Right ventricle myocardium superior (tissue), 1 donor: ENCODE measurements around the gene ITPR3. TPM values are rescaled to one million over a fixed set of nuclear protein-coding genes. Genes with fewer than 3 reads are reported as not detected.

Experiments
- ATAC-seq: fragments of 200-7000 bp; cut with Tn5 transposase; one replicate; pipeline ENCODE4 v1.9.1; 2020; ENCODE audit warnings: mild to moderate bottlenecking; ENCODE audit not compliant: poor library complexity
- DNase-seq: peaks from one replicate; pipeline ENCODE4 v3.0.0-alpha.2; 2020
- intact Hi-C: fragments of 100-400 bp; cut with DNase I; formaldehyde crosslinking; loops from one replicate; pipeline ENCODE4 v1.11.2; 2022
- long read RNA-seq: library from polyadenylated mRNA; unstranded; transcript quantifications from one replicate; pipeline ENCODE4 v2.0.0, GENCODE V29; 2021
- total RNA-seq: library from RNA; stranded (reverse); fragmentation: NEBNext Ultra II Directional; extraction: Animal tissue kit (Norgen Biotek cat#: 25700); gene quantifications from one replicate; pipeline ENCODE4 v1.2.1, GENCODE V29; 2021
- donor health status: DM: no; HTN: yes; CAD: no; lungs with severe emphysema.

The ITPR3 gene
- total RNA-seq: 6.0 TPM
- long read RNA-seq, partial matches to known transcripts: 6 of 7 reads
- long read RNA-seq, other reads (novel, unspliced or antisense): 1 of 7 reads

DNA sequence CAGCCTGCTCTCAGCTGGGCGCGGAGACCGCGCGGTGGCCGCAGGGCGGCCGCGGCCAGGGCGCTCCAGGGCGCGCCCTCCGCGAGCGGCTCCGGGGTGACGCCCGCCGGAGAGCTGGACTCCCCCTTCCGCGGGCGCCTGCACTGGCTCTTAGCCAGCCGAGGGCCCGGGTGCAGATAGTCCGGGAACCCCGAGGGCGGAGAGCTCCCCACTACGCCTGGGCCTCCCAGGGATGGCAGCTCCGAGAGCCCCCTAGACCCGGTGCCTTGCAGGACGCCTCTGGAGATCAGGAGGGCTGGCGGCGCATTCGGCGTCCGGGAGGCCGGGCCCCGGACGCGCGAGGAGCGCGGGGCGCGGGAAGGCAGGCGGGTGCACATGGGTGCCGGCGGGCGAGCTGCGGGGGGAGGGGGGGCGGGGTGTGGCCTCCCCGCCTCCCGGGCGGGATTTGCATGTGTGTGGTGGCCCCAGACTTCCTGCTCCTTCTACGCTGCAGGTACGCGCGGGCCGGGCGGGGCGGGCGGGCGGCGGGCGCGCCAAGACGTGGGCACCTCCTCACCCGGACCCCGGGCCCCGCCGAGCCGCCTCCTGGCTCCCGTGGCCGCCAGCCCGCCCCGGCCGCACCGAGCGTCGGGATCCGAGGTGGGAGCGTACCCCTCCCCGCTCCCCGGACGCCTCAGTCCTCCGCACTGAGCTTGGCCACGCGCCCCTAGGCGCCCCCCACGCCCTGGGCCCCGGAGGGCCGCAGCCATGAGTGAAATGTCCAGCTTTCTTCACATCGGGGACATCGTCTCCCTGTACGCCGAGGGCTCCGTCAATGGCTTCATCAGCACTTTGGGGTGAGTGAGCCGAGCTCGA is at the start of gene ITPR3:
TSS of gene ITPR3 (plus strand) at position 467 of the 855 bp plus-strand sequence. CDS start at position 748, 281 bp downstream.
- intact Hi-C loops: no loop called here
- DNase-seq: peak; percentile 70

DNA sequence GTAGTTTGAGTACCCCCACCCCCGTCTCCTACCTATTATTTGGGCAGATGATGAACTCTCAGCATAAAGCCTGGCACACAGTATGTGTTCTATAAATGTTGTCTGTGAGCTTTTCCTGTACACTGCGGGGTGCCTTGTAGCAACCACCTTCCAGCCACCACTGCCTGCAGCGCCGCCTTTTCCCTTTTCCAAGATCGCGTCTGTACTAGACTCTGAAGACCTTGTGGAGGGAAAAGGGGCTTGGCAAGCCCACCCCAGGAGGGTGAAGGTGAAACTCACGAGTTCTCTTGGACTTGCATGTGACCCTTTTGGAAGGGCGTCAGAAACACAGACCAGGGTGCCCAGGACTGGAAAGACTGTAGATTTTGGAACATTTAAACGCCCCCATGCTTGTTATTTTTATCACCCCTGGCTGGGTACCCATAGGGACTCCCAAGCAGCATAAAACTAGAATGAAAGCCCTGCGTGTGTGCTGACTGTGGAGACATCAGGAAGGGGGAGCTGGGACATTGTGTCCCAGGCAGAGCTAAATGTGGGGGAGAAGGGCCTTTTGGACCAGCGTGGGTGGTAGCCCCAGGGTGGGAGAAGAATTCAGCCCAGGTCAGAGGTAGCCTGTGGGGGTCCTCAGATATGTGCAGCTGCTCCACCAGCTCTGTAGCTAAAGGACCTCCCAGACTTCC is 49.3 kb upstream of the ITPR3 start:
- intact Hi-C loops: loop anchor here (10.0 kb wide), 1 partner anchor 147 kb away; the partner anchor contains the start of gene SYNGAP1
- ATAC-seq: peak; percentile 38
- DNase-seq: no peak

More for the DNA sequence above, at the start of gene ITPR3:
- ATAC-seq: peak; percentile 71

DNA sequence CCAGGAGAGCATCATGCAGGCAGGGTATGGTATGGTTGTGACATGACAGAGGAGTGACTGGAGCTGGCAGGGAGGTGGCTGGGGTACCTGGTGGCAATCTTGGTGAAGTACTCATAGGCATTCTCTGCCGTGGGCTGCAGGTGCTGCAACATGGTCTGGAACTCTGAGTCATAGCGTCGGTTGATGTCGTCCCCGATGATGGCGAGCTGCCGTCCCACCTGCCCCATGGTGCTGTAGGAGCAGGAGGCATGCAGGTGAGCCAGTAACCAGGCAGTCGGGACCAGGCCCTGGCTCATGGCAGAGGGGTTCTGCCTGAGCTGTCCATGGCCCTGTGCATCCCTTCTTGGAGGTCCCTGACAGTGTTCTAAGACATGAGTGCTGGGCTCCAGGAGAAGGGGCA is 45.9 kb upstream of the ITPR3 start:
- DNase-seq: peak; percentile 20
- no peak for ATAC-seq
- intact Hi-C loops: loop anchor here (10.0 kb wide), 1 partner anchor 150 kb away; the partner anchor contains the start of gene SYNGAP1

DNA sequence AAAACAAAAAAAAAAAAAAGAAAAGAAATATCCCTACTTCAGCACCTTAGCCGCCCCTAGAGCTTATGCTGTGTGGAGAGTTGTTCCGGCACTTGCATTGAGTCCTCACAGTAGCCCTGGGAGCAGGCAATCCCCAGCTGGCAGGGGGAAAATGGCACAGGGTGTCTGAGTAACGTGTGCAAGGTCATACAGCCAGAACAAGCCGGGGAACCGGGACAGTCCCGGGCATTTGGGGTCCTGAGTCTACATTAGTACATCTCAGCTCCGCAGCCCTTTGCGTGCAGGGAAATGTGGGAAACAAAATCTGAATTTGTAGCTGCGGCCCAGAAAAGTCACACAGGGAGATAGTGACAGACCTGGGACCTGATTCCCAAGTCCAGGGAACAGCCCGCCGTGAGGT is 44.5 kb upstream of the ITPR3 start:
- no peak for DNase-seq
- intact Hi-C loops: loop anchor here (10.0 kb wide), 1 partner anchor 152 kb away; the partner anchor contains the start of gene SYNGAP1
- ATAC-seq: no peak

DNA sequence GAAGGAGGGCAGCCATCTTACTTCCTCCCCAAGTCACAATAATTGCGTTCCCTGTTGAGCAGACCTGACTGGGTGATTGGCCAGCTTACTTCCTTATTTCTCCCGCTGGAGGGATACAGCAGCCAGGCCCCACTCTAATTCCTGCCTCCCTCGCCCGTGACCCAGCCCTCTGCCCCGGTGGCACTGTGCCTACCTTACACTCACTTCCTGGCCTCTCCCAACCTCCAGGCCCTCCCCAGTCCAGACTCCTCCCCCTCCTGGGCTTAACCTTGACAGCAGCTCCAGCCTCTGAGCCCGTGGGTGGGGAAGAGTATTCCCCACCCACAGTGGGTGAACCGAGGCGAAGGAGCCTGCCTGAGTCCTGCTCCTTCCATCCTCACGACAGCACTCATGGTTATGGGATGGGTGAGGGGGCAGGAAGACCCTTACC is 44.0 kb upstream of the ITPR3 start:
- peak; percentile 76 for DNase-seq
- peak; percentile 23 for ATAC-seq
- intact Hi-C loops: loop anchor here (10.0 kb wide), 1 partner anchor 152 kb away; the partner anchor contains the start of gene SYNGAP1

GRCh38 chr6:33577718-33578117 is 43.4 kb upstream of the ITPR3 start:
- intact Hi-C loops: loop anchor here (10.0 kb wide), 1 partner anchor 153 kb away; the partner anchor contains the start of gene SYNGAP1

DNA sequence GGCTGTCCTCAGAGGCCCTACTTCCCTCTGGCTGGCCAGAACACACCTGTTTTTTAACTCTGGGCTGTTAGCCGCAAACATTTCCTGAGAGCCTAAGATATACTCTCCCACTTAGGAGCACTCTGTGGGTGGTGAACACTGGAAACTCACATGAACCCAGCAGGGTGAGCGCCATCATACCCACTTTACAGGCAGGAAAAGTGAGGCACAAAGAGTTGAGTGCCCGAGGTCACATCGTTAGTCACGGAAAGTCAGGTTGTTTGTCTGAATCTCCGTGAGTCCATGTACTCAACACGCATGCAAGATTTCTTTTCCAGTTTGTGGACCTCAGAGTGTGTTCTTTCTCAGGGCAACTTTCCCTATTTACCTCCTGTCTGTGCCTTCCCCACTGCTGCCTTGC is 43.0 kb upstream of the ITPR3 start:
- ATAC-seq: no peak
- no peak for DNase-seq
- intact Hi-C loops: loop anchor here (10.0 kb wide), 1 partner anchor 153 kb away; the partner anchor contains the start of gene SYNGAP1

More at GRCh38 chr6:33577718-33578117, 43.4 kb upstream of the ITPR3 start:
- ATAC-seq (no peak), DNase-seq (peak; percentile 30)

DNA sequence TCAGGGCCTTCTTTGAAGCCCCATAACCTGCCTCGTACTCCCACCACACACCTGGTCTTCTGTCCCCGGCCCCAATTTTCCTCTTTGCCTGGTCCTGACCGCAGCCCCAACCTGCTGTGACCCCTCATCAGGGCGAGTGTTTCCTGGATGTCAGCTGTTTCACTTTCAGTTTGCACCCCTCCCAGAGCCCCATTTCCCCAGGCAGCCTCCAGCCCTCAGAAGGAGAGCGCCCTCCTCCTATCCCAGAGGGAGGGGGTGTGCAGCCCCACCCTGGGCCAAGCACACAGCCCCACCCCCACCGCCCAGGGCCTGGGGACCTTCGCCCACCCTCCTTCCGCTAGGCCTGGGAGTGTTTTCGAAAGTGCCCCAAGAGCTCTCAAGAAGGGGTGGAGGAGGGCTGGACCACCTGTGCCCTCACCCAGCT is 42.5 kb upstream of the ITPR3 start:
- intact Hi-C loops: loop anchor here (10.0 kb wide), 1 partner anchor 154 kb away; the partner anchor contains the start of gene SYNGAP1
- peak; percentile 34 for DNase-seq
- no peak for ATAC-seq

- DNase-seq: peak; percentile 95
- intact Hi-C loops: loop anchor here (10.0 kb wide), 2 partner anchors 55 to 155 kb away; partner anchors contain the start of gene SYNGAP1
- peak; percentile 97 for ATAC-seq
These were observed 41.1 kb upstream of the ITPR3 start, which contains the start of gene BAK1 for GRCh38 chr6:33579828-33580714. Gene BAK1 (minus strand): TSS chr6:33580276. CDS start chr6:33577604, 2,672 bp downstream.

- ATAC-seq (no peak), DNase-seq (no peak)
- intact Hi-C loops: loop anchor here (10.0 kb wide), 1 partner anchor 54 kb away; no protein-coding TSS in a partner anchor
These were observed 39.9 kb upstream of the ITPR3 start for GRCh38 chr6:33581186-33581585.

DNA sequence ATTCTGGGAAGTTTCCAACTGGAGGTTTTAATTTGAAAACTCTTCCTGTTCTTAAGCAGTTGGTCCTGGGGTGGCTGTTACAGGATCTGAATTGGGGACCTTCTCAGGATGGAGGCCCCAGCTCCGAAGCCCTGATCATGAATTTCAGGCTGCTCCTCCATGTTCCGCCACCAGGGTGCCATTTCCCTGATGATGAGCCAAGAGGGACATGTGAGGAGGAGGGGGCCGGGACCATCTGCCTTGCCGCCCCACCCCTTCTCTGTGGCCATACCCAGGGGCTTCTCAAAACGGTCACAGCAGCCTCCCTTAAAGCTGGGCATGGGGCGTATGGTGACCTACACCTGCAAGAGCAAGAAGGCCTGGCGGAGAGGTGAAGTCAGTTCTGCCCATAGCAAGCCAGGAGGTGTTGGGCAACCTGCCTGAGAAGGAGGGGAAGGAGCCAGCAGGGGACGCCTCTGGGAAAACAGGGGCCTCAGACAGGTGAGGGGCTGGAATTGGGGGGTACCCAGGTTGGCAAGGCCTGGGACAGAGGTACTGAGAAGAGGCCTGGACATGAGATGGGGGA is 37.4 kb upstream of the ITPR3 start:
- intact Hi-C loops: loop anchor here (2.0 to 10.0 kb wide), 2 partner anchors 51 to 119 kb away; no protein-coding TSS in a partner anchor
- ATAC-seq: no peak
- DNase-seq: no peak

DNA sequence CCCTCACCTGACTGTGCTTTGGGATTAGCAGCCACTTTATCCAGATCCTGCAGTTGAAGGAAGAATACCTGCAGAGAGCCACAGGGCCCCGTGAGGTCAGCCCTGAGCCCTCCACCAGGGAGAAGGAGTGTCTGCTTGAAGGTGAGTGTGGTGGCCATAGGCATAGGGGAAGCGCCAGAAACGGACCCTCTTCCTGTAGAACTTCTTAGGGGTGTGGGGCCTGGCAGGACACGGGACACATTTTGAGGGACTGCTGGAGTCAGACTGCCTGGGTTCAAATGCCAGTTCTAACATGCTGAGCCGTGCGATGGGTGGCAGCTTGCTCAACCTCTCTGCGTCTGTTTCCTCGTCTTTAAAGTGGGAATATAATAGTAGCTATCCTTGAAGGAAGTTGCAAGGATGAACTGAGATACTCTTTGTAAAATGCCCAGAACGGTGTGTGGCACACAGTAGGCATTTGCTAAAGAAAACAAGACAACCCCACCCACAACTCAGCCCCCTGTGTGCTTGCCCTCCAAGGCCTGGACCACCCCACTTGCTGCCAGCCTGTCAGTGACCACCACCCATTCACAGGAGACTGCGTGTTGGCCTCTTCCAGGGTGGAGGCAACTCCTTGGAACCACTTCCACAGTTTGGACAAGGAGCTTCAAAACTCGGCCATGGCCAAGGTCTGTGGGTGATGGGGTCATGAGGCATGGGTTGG is 36.3 kb upstream of the ITPR3 start:
- DNase-seq (no peak), ATAC-seq (no peak)
- intact Hi-C loops: loop anchor here (2.0 to 10.0 kb wide), 3 partner anchors 50 to 182 kb away; no protein-coding TSS in a partner anchor

GRCh38 chr6:33585403-33586107 is 35.6 kb upstream of the ITPR3 start:
- intact Hi-C loops: loop anchor here (2.0 to 10.0 kb wide), 3 partner anchors 49 to 182 kb away; no protein-coding TSS in a partner anchor
- ATAC-seq (peak; percentile 71), DNase-seq (peak; percentile 90)

DNA sequence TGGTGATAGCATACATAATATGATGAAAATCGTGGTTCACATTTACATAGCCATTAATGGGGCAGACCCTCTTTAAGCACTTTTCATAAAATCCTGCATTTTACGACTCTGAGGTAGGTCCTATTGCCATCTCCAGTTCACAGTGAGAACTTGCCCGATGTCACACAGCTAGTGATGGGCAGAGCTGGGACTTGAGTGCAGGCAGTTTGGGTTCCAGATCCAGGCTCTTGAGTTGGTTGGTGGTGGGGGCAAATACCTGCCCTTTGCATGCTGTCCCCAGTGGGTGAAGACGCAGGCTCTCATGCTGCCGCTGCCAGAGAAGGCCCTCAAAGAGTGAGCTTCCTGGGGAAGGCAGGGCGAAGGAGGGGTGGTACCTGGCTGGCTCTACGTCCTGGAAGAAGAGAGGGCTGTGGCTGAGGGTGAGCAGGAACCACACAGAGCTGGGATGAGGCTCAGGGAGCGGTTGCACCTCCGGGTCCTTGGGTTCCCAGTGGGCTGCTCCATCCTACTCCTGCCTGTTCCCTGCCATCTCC is 34.9 kb upstream of the ITPR3 start:
- no peak for ATAC-seq
- peak; percentile 20 for DNase-seq
- intact Hi-C loops: loop anchor here (5.0 to 10.0 kb wide), 2 partner anchors 49 to 181 kb away; no protein-coding TSS in a partner anchor

DNA sequence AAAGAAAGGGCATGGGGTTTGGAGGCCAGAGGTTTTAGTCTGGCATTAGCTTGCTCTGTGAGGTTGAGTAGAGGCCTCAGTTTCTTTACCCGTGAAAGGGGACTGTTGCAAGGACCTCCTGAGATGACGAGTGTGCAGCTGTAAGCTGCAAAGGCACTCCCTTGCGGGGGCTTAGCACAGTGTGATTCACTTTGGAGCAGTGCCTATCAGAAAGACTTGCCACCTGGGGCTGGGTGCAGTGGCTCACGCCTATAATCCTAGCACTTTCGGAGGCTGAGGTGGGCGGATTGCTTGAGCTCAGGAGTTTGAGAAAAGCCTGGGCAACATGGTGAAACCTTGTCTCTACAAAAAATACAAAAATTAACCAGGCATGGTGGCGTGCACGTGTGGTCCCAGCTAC is 33.6 kb upstream of the ITPR3 start:
- intact Hi-C loops: loop anchor here (5.0 to 10.0 kb wide), 2 partner anchors 47 to 180 kb away; no protein-coding TSS in a partner anchor
- no peak for ATAC-seq
- no peak for DNase-seq

DNA sequence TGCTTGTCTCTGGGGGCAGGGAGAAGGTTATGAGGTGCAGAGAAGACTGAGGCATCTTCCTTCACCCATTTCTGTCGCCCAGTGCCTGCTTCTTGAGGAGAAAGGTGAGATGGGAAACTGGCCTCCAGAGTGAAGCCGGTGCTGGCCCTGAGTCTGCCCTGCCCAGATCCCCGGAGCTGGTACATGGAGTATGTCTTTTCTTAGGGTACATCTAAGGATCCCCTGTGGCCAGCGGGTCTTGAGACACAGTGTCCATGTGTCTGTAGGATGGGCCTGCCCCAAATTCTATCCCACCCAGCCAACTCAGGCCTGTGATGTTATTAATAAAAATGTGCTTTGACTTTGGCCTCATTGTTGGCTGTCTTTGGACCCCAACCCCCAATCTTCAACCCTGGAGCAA is 32.2 kb upstream of the ITPR3 start:
- no peak for ATAC-seq
- intact Hi-C loops: loop anchor here (5.0 to 10.0 kb wide), 2 partner anchors 46 to 178 kb away; no protein-coding TSS in a partner anchor
- no peak for DNase-seq
